RWPE1 (cell line): ENCODE measurements around the gene UBE3D.

ENCODE experiments used
- CTCF ChIA-PET: fragments of 350-600 bp; sonication (Branson Sonifier 250); formaldehyde crosslinking; extraction: SDS; loops from one replicate; lab custom pipeline; 2021; lab: Yijun Ruan, JAX
- POLR2A ChIA-PET: fragments of 400-600 bp; formaldehyde crosslinking; extraction: SDS; loops from one replicate; lab custom pipeline; 2020; ENCODE audit warnings: antibody characterized with exemption; ENCODE audit not compliant: low non-redundant PET; lab: Yijun Ruan, JAX
- DNase-seq: peaks from one replicate; pipeline ENCODE4 v3.0.0; 2012; ENCODE audit warnings: low spot score
- H3K27ac ChIP-seq: fragments of 450-650 bp; 2 replicates; pipeline ENCODE4 v1.5.1; 2017
- TF ChIP-seq, protein P1 (sequence below): fragments of 450-650 bp; conservative IDR thresholded peaks from 2 replicates; pipeline ENCODE4 v1.5.1; 2017; ENCODE audit warnings: low read depth, mild to moderate bottlenecking

The UBE3D gene

DNA sequence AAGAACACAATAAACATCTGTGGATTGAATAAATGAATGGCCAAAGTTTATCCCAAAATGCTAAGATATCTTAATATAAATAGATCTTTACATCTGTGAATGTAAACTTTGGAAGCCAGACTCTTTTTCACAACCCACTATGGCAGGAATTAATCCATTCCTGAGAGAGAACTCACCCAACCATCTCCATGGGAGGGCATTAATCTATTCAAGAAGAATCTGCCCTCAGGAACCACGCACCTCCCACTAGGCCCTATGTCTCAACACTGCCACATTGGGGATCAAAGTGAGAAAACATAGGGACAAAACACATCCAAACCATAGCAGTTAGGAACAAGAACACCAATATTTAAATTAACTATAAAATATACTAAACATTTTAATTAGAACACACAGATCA is 3.4 kb downstream of the UBE3D start:
- TF ChIP-seq, protein P1, sequence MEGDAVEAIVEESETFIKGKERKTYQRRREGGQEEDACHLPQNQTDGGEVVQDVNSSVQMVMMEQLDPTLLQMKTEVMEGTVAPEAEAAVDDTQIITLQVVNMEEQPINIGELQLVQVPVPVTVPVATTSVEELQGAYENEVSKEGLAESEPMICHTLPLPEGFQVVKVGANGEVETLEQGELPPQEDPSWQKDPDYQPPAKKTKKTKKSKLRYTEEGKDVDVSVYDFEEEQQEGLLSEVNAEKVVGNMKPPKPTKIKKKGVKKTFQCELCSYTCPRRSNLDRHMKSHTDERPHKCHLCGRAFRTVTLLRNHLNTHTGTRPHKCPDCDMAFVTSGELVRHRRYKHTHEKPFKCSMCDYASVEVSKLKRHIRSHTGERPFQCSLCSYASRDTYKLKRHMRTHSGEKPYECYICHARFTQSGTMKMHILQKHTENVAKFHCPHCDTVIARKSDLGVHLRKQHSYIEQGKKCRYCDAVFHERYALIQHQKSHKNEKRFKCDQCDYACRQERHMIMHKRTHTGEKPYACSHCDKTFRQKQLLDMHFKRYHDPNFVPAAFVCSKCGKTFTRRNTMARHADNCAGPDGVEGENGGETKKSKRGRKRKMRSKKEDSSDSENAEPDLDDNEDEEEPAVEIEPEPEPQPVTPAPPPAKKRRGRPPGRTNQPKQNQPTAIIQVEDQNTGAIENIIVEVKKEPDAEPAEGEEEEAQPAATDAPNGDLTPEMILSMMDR = no peak
- DNase-seq = no peak
- ChIA-PET POLR2A (no interaction called here), CTCF (no interaction called here)
- H3K27ac ChIP-seq = no peak overlapping the region

DNA sequence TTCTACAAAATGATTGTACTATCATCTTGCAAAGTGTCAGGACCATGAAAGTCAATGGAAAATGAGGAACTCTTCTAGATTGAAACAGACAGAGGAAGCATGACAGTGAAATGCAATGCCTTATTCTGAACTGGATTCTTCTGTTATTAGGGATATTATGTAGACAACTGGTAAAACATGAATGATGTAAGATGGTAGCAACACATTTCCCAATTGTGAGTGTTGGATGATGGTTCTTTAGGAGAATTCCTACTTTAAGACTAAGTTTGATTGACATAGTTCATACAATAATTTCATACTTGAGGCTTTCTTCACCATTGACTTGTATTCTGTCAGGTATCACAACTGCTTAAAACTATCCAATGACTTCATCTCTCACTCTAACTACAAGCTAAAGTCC is 4.5 kb downstream of the UBE3D start:
- TF ChIP-seq, protein P1 = no peak
- CTCF ChIA-PET = no interaction called here
- DNase-seq = no peak
- POLR2A ChIA-PET = no interaction called here
- no peak overlapping the region for H3K27ac ChIP-seq

DNA sequence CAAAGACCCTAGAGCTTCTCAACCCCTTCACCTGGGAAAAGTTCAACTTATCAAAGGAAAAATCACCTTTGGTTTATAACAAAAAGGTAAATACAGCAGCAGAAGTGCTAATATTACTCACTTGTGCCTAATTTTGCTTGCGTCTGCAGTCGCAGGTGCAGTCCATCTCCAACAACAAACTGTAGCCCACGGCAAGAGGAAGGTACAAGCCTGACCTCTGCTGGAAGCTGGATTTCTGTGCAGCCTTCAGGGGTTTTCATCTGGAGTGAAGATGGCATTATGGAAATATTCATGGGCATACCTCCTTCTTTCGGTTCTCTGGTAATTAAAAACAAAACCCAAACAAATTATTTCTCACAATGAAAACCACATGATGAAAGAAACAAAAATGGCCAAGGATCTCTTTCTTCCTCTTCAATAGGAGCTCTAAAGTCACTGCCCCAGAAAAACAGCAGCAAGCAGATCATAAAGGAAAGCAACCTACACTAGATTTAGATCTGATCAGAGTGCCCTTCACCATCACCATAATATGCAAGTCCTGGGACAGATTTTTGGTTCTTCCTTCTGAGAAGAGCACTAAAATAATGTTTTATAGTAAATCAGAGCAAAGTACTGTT is 7.8 kb downstream of the UBE3D start:
- ChIA-PET CTCF (interaction anchor here (0.6 to 1.4 kb wide), 12 partner anchors 8 to 1361 kb away, joined by 3 to 10 read pairs (median 3); partner anchors contain the start of gene UBE3D), POLR2A (no interaction called here)
- TF ChIP-seq, protein P1 = peak; percentile 78
- no peak overlapping the region for H3K27ac ChIP-seq
- peak; percentile 46 for DNase-seq

DNA sequence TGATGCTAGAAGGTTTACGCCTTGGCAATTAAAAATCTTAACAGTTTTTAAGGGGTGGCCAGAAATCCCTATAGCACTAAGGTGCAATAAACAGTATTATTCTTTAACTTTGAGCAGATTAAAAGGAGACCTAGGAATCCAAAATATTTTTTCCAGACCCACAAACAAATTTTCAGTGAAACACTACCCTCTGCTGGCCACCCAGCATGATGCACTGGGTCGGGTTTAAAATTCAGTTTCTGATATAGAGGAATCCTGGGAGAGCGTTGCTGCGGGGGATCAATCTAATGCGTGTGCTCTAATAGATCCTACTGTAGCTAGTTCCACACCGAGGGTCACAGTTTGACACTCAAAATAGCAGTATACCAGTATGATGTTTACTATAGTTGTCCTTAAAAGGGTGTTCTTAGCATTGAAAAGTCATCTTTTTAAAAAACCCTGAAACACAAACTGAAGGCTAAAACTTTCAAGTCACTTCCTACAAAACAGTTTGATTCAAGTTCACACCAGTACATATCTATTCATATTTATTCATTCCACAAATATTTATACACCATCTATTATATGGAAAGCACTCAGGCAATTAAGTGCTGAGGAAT is 10.2 kb downstream of the UBE3D start:
- ChIA-PET POLR2A (no interaction called here), CTCF (interaction anchor here (0.5 to 0.9 kb wide), 3 partner anchors 10 to 816 kb away, joined by 3 to 5 read pairs (median 3); partner anchors contain the start of gene UBE3D)
- H3K27ac ChIP-seq = no peak overlapping the region
- peak; percentile 80 for DNase-seq
- TF ChIP-seq, protein P1 = peak; percentile 84

DNA sequence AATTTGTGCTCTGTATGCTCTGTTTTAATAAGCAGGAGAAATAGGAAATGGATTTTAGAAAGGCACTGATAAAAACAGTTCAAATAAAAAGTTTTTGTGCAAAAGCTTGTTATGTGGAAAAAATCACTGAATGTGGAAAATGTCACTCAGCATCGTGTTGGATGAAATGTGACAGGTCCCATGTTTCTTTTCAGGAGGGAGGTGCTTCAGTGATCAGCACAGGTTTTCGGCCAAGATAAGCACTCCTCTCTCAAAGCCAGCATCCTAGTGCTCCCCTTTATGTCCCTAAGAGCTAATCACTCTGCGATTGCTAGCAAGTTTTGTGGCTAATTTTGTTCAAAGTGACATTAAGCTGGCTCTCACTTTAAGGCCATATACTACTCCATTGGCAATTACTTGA is 12.0 kb downstream of the UBE3D start:
- ChIA-PET POLR2A (no interaction called here), CTCF (interaction anchor here (0.5 to 1.1 kb wide), 3 partner anchors 511 to 783 kb away, joined by 3 read pairs; no protein-coding TSS in a partner anchor)
- H3K27ac ChIP-seq = no peak overlapping the region
- no peak for DNase-seq
- TF ChIP-seq, protein P1 = no peak

DNA sequence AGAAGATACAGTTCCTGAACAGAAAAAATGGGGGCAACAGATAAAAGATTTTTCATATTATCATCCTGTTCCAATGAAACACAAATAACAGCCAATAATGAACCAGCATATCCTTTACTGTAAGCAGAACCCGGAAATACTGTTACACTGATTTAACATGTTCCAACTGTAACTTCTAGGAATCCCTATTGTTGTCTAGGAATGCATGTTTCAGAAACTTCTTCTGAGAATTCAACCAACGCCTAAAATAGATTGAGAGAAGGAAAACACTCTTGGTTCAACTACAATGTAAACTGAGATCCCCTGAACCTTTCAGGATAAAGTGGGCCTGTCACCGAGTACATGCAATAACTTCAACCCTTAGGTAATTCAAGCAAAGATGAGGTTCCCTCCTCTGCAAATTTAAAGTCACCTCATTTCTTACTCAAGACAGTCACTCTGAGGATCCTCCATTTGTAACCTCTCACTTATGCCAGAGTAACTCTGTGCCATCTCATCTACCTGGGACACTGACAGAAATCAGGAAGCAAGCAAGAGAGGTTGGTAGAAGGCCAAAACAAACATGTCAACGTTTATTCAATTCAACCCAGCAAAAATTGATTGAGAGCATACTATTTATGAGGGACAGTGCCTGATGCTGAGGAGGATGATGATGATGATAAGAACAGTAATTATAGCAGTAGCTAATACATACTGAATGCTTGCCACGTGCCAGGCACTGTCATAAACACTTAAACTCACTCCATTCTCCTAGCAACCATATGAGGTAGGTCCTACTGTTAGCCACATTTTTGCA is 14.1 kb downstream of the UBE3D start:
- TF ChIP-seq, protein P1 = no peak

More for the DNA sequence above, 14.1 kb downstream of the UBE3D start:
- DNase-seq = no peak
- CTCF ChIA-PET = no interaction called here
- no peak overlapping the region for H3K27ac ChIP-seq
- POLR2A ChIA-PET = no interaction called here
